ENCODE data around the gene MYBPC3.

MYBPC3 gene

DNA sequence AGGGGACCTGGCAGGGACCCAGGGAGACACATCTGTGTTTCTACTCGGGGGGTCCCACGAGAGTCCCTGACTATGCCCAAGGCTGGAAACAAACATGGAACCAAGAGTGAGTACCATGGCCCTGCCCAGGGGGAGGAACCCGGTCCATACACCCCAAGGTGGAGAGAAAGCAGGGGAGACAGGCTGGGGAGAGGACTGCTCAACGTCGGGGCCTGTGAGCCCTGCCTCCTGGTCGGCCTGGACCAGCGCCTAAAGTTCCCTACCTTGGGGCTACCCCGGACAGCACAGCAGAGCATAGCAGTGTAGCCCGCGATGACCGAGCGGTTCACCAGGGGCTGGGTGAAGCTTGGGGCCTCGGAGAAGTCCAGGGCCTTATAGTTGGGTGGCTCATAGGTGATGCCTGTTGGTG lies 20.2 kb downstream of the MYBPC3 start:
- Histone ChIP-seq H2BK12ac (ENCODE audit: low read length in 2 of 2) (no peak overlapping the region), H3K79me1 (replicated peaks; ENCODE audit: low read length, poor library complexity, severe bottlenecking) (no peaks in the 10 kb centered on the region), H2BK5ac (ENCODE audit: low read depth, low read length, poor library complexity, severe bottlenecking) (no peak overlapping the region), H4K91ac (ENCODE audit: low read length) (no peak overlapping the region), H3K18ac (ENCODE audit: low read depth in 1 of 2, low read length in 2 of 2) (no peak overlapping the region), H3K36me3 (ENCODE audit: control insufficient read depth in 1 of 2, insufficient read depth in 2 of 2, low read depth in 1 of 2, low read length in 2 of 2) (peaks cover 0 to 38% of the 10 kb centered on the region in 2 experiments), H3K14ac (ENCODE audit: low read length in 2 of 2) (no peak overlapping the region), H3K27ac (ENCODE audit: low read length, poor library complexity, severe bottlenecking) (no peak overlapping the region), H3K9me3 (ENCODE audit: control insufficient read depth, low read length) (no peaks in the 10 kb centered on the region), H3K23ac (ENCODE audit: low read length in 2 of 2) (peak overlapping the region in 1 of 2 experiments; percentile 9), H2AK5ac (ENCODE audit: low read length, severe bottlenecking) (no peak overlapping the region), H4K8ac (ENCODE audit: low read length) (no peak overlapping the region), H3K4me3 (ENCODE audit: insufficient read depth in 1 of 2, low read depth in 1 of 2, low read length in 2 of 2) (no peak overlapping the region), H2BK120ac (ENCODE audit: low read depth, low read length) (no peak overlapping the region), H3K9ac (ENCODE audit: low read length) (no peak overlapping the region), H2AFZ (ENCODE audit: low read depth, low read length) (no peak overlapping the region), H3K4ac (ENCODE audit: low read depth in 1 of 2, low read length in 2 of 2) (no peak overlapping the region), H3K4me2 (ENCODE audit: low read length, poor library complexity, severe bottlenecking) (no peak overlapping the region), H2BK15ac (ENCODE audit: low read depth, poor library complexity, severe bottlenecking) (no peak overlapping the region), H3K27me3 (ENCODE audit: control insufficient read depth in 1 of 2, insufficient read depth in 1 of 2, low read length in 2 of 2) (peaks cover 0 to 8% of the 10 kb centered on the region in 2 experiments), H3K4me1 (ENCODE audit: control insufficient read depth, insufficient read depth, low read depth, low read length) (peaks cover 9% of the 10 kb centered on the region)
- DNase-seq, result no peak
- WGBS, result 92% methylated on average over 13 of the region's 13 CpGs

DNA sequence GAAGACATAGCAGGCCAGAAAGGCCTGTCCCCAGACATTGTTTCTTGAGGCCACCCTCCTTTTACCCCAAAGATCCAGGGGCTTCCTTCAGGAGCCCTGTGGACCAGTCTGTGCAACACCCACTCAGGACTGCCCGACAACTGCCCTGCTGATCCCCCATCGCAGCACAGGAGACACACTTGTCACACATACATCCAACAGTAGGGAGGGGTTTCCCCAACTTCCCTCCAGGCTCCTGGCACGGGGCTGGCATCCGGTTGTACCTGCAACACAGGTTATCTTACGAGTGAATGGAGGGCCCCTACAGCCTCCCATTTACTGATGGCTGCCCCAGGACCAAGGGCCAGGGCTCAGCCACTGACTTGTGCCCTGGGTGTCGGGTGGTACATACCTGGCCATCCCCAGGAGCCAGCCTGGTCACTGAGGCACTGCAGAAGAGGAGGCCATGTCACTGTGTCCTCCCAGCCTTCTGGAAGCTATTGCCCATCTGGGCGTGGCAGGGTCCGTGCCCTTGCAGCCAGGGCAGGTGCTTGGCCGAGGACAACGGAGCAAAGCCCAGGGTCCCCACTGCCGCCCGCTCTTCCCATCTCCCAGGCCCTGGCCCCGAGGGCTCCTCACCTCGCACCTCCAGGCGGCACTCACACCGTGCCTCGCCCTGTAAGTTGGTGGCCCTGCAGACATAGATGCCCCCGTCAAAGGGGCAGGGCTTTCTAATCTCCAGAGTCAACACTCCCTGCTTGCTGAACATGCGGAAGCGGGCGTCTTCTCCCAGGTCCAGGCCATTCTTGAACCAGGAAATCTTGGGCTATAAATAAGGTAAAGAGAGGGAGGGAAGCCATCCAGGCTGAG lies 20.8 kb downstream of the MYBPC3 start:
- H3K27ac ChIP-seq (ENCODE audit: low read length, poor library complexity, severe bottlenecking), result no peak overlapping the region
- WGBS, result 93% methylated on average over 21 of the region's 21 CpGs

DNA sequence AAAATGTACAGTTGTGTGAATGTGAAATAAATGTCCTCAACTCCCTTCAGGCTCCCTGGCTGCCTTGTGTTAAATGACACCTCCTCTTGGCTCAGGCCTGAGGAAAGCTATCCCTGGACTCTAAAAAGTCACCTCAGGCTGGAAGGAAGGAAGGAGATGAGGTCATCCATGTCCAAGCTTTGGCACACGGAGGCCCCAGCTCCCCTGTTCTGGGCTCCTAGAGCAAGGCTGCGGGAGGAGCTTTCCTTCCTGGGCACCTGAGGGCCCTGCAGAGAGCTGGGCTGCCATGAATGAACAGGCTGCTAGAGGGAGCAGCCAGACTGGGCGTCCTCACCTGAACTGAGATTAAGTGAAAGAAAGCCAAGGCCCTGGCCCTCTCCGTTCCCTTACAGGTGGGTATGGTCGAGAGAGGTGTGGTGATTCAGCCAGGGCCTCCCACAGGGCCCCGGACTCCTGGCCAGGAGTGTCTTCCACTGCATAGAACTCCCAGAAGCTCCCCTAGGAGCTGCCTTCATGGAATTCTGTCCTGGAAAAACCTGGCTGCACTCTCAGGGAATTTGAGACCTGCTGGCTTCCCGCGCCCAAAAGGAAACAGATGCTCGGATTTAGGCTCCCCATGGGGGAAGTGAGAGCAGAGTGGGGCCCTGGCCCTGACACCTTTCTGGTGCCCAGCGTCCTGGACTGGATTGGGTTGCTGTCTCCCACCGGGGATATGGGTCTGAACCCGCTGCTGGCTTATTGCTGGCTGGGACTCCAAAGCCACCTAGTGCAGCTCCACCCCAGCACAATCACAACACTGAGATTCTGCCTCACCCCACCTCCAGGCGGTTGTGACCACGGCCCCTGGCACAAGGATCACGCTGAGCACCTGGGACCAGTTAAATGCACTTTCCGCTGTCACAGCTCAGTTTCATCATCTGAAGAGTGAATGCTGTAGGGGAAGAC lies 22.2 kb downstream of the MYBPC3 start:
- H3K4ac ChIP-seq (ENCODE audit: low read depth in 1 of 2, low read length in 2 of 2), result no peak overlapping the region
- H2BK12ac ChIP-seq (ENCODE audit: low read length in 2 of 2), result no peak overlapping the region

More for the DNA sequence above, 20.8 kb downstream of the MYBPC3 start:
- Histone ChIP-seq H2AK5ac (ENCODE audit: low read length, severe bottlenecking) (no peak overlapping the region), H3K23ac (ENCODE audit: low read length in 2 of 2) (no peak overlapping the region), H3K4ac (ENCODE audit: low read depth in 1 of 2, low read length in 2 of 2) (no peak overlapping the region), H2BK5ac (ENCODE audit: low read depth, low read length, poor library complexity, severe bottlenecking) (no peak overlapping the region), H3K4me2 (ENCODE audit: low read length, poor library complexity, severe bottlenecking) (no peak overlapping the region), H2BK12ac (ENCODE audit: low read length in 2 of 2) (no peak overlapping the region), H4K8ac (ENCODE audit: low read length) (no peak overlapping the region), H2BK15ac (ENCODE audit: low read depth, poor library complexity, severe bottlenecking) (no peak overlapping the region), H3K4me3 (ENCODE audit: insufficient read depth in 1 of 2, low read depth in 1 of 2, low read length in 2 of 2) (no peak overlapping the region), H3K14ac (ENCODE audit: low read length in 2 of 2) (no peak overlapping the region), H2AFZ (ENCODE audit: low read depth, low read length) (no peak overlapping the region), H3K27me3 (ENCODE audit: control insufficient read depth in 1 of 2, insufficient read depth in 1 of 2, low read length in 2 of 2) (peaks cover 0 to 1% of the 10 kb centered on the region in 2 experiments), H3K36me3 (ENCODE audit: control insufficient read depth in 1 of 2, insufficient read depth in 2 of 2, low read depth in 1 of 2, low read length in 2 of 2) (peaks cover 0 to 45% of the 10 kb centered on the region in 2 experiments), H3K4me1 (ENCODE audit: control insufficient read depth, insufficient read depth, low read depth, low read length) (peaks cover 9% of the 10 kb centered on the region), H4K91ac (ENCODE audit: low read length) (no peak overlapping the region), H3K18ac (ENCODE audit: low read depth in 1 of 2, low read length in 2 of 2) (no peak overlapping the region), H2BK120ac (ENCODE audit: low read depth, low read length) (no peak overlapping the region), H3K79me1 (replicated peaks; ENCODE audit: low read length, poor library complexity, severe bottlenecking) (no peaks in the 10 kb centered on the region), H3K9ac (ENCODE audit: low read length) (no peak overlapping the region), H3K9me3 (ENCODE audit: control insufficient read depth, low read length) (no peaks in the 10 kb centered on the region)
- no peak for DNase-seq

More for the DNA sequence above, 22.2 kb downstream of the MYBPC3 start:
- Histone ChIP-seq H3K4me2 (ENCODE audit: low read length, poor library complexity, severe bottlenecking) (no peak overlapping the region), H3K14ac (ENCODE audit: low read length in 2 of 2) (no peak overlapping the region), H4K8ac (ENCODE audit: low read length) (no peak overlapping the region), H3K79me1 (replicated peaks; ENCODE audit: low read length, poor library complexity, severe bottlenecking) (no peaks in the 10 kb centered on the region), H3K27ac (ENCODE audit: low read length, poor library complexity, severe bottlenecking) (no peak overlapping the region), H2BK5ac (ENCODE audit: low read depth, low read length, poor library complexity, severe bottlenecking) (no peak overlapping the region), H4K91ac (ENCODE audit: low read length) (no peak overlapping the region), H3K9me3 (ENCODE audit: control insufficient read depth, low read length) (no peaks in the 10 kb centered on the region), H2BK120ac (ENCODE audit: low read depth, low read length) (no peak overlapping the region), H2AK5ac (ENCODE audit: low read length, severe bottlenecking) (no peak overlapping the region), H2AFZ (ENCODE audit: low read depth, low read length) (no peak overlapping the region), H3K23ac (ENCODE audit: low read length in 2 of 2) (no peak overlapping the region), H3K18ac (ENCODE audit: low read depth in 1 of 2, low read length in 2 of 2) (no peak overlapping the region), H3K4me1 (ENCODE audit: control insufficient read depth, insufficient read depth, low read depth, low read length) (peaks cover 9% of the 10 kb centered on the region), H3K9ac (ENCODE audit: low read length) (no peak overlapping the region), H2BK15ac (ENCODE audit: low read depth, poor library complexity, severe bottlenecking) (no peak overlapping the region), H3K27me3 (ENCODE audit: control insufficient read depth in 1 of 2, insufficient read depth in 1 of 2, low read length in 2 of 2) (no peaks in the 10 kb centered on the region), H3K36me3 (ENCODE audit: control insufficient read depth in 1 of 2, insufficient read depth in 2 of 2, low read depth in 1 of 2, low read length in 2 of 2) (peaks cover 0 to 57% of the 10 kb centered on the region in 2 experiments), H3K4me3 (ENCODE audit: insufficient read depth in 1 of 2, low read depth in 1 of 2, low read length in 2 of 2) (no peak overlapping the region)
- DNase-seq, result no peak
- 91% methylated on average over 16 of the region's 16 CpGs for WGBS
